ENCODE measurements around the gene KAZN.

GRCh38 chr1:14865106-14865505 lies 266.6 kb downstream of the KAZN start:
- no peak for TF ChIP-seq POLR2A (IDR thresholded peaks at IDR 0.05)
- TF ChIP-seq CTCF (IDR thresholded peaks at IDR 0.05) = no peak
